GM21576 (cell line): ENCODE results near the gene DDR2.

Source experiments
- ATAC-seq: cut with Tn5 transposase; IDR thresholded peaks from one replicate; pipeline ENCODE4 v1.9.1; 2021; ENCODE audit warnings: mild to moderate bottlenecking, moderate library complexity; ENCODE audit not compliant: unreplicated experiment

The DDR2 gene

GRCh38 chr1:162629077-162629627, 3.1 kb upstream of the DDR2 start:
- no peak for ATAC-seq

DNA sequence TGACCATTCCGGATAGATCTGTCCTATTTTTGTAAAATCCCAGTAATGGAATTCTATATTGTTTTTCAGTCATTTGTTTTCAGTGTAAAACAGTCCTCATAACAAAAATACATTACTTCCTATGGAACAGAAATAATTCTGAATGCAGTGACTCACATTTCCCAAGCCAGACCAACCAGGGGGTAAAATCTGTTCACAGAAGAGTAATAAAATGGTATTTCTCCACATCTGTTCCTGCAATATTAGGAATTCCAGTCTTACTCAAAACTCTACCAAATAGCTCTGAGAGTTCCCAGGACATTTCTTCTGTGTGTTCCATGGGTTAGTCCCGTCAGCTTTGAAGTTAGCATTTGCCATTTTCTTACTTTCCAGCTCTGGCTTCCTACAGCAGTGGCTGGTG, 2.6 kb upstream of the DDR2 start:
- ATAC-seq = no peak

- ATAC-seq = no peak
Observed at GRCh38 chr1:162631546-162632191, 595 bp upstream of the DDR2 start.

DNA sequence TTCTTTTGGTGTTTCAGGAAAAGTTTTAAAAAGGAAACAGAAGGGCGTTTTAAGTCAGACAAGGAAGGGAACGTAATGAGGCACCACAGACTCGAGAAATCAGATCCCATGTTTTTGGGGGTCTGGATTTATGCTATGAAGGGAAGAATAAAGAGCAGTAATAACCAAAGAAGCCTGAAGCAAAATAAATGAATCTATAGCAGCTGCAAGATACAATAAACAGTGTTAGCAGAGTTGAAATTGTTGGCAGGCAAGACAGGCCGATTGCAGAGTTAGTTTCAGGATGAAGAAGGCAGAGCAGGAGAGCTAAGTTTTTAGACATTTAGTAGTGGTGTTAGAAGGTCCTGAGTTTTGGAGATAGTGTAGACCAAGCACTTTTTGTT, 425 bp downstream of the DDR2 start:
- no peak for ATAC-seq

DNA sequence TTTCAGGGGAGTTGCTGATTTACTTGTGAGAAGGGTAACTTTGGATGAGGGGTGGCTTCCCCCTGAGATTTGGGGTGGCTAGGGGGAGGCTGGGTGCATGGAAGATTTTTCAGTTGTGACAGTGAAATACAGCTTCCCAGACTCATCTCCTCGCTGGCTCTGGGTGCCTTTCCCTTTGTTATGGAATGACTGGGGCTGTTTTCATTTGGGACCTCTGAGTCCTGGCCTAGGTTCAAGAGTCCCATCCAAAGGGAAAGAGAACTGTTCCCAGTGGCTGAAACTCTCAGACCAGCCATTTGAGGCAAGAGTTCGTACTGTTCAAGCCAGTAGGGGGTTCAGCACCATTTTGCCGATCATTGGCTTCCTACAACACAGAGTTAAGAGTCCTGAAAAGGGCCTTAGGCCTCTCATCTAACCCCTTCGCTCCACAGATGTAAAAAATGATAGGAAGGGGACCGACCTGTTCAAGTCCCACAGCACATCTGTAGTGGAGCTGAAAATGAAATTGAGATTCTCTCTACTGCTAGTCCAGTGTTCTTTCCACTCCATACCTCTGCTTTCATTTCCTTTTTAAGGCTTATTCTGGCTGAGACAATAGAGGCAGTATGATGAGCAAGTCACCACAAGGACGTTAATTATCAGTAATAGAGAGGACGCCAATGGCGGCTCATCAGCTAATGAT, 958 bp downstream of the DDR2 start:
- ATAC-seq = peak; percentile 72

- ATAC-seq = no peak
Observed at GRCh38 chr1:162635418-162635817, 3.2 kb downstream of the DDR2 start.

DNA sequence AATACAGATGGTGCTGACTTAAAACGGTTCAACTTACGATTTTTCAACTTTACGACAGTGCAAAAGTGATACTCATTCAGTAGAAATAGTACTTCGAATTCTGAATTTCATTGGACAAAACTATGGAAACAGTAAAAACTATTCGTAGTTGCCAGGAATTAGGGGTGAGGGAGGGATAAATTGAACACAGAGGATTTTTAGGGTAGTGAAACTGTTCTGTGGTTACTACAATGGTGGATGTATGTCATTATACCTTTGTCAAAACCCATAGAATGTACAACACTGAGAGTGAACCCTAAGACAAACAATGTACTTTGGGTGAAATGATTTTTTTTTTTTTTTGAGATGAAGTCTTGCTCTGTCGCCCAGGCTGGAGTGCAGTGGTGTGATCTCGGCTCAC, 7.5 kb downstream of the DDR2 start:
- no peak for ATAC-seq

GRCh38 chr1:162641114-162641513, 8.8 kb downstream of the DDR2 start:
- ATAC-seq = no peak

DNA sequence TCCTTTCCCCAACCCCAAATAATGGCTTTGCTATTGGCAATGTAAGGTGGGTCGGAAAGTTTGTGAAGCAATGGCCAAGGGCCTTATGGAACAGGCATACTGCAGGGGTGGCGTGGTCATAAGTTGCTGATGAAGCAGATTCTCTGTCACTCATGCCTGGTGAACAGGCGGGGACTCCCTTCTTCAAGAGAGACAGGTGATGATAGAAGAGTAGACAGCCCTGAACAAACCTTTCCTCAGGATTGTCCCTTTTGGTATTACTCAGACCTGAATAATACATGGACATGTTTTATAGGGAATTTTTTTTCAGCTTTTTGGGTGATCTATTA, 12.7 kb downstream of the DDR2 start:
- no peak for ATAC-seq

DNA sequence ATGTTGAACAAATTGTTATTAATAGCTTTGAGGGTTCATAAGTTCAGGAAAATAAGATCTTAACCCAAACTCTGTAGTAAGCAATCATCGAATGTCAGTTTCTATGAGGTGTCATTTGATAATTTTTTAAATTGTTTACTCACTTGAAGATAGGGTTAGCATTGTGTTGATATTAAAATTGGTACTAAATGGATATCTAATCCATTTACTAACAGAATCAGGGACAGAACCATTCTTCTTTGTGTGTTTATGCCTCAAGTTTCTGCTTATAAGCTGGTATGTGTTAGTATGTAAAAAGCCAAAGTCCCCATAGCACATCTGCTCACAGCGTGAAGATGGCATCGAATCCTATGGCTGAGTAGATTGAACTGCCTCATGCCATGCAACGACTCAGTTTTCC, 13.4 kb downstream of the DDR2 start:
- ATAC-seq = no peak

DNA sequence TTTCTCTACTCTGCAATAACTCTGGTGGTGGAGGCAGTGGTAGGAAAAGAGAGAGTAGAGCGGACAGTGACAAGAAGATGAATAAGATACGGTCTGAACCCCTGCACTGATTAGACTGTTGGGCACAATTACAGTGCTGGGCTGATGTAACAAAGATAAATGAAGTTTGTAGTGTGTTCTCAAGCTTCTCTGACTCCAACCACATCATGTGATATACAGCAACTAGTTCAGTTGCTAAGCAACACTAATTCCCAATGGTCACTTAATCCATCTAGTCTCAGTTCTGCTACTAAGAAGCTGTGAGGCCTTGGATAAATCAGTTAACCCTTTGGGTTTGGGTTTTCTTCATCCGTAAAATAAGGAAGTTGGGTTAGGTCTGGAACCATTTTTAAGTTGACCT, 17.3 kb downstream of the DDR2 start:
- no peak for ATAC-seq

GRCh38 chr1:162654915-162655620, 22.8 kb downstream of the DDR2 start:
- no peak for ATAC-seq

DNA sequence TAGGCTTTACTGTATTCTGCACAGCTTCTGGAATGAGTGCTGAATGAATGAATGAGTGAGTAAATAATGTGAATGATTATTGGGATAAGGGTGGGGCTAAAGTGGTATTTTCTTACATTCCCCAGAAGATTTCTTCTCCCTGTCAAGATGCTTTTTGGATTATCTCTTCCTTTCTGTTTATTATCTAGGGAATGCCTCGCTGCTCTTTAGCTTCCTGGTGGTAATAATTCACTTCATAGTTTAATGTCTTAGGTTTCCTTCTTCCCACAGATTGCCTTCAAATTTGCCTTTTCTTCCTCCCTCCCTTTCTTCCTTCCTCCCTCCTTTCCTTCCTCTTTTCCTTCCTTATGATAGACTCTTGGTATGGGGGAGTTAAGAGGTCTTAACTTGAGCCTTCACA, 24.0 kb downstream of the DDR2 start:
- no peak for ATAC-seq

GRCh38 chr1:162660574-162660973, 28.3 kb downstream of the DDR2 start:
- no peak for ATAC-seq

- no peak for ATAC-seq
Observed at GRCh38 chr1:162661336-162661735, 29.1 kb downstream of the DDR2 start.

GRCh38 chr1:162662013-162662412, 29.7 kb downstream of the DDR2 start:
- ATAC-seq = no peak

GRCh38 chr1:162663086-162663485, 30.8 kb downstream of the DDR2 start:
- ATAC-seq = no peak

GRCh38 chr1:162663589-162664106, 31.4 kb downstream of the DDR2 start:
- ATAC-seq = no peak

DNA sequence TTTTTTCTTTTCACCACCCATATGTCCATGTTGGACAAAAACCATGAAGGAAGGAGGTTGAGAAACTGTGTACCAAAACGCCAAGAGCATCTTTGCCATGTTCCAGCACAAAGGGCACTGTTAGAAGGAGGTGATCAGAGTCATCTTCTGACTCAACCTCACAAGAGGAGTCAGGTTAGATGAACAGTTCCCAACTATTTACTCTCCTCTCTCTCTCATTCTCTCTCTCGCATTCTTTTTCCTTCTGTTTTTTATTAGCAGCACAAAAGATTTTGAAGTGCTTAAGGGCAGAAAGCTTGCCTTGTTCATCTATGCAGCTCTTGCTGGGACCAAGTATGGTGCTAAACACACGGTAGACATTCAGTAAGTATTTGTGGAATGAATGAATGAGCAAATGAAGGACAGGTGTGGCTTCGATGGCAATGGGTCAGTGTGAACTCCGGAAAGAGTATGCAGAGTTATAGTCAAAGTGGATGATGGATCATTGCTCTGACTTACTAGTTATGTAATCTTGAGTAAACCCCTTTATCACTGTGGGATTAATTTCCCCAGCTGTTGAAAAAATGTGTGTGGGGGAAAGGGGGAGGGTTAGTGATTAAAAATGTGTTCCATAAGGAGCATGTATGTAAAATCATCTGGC, 33.9 kb downstream of the DDR2 start:
- ATAC-seq = no peak

DNA sequence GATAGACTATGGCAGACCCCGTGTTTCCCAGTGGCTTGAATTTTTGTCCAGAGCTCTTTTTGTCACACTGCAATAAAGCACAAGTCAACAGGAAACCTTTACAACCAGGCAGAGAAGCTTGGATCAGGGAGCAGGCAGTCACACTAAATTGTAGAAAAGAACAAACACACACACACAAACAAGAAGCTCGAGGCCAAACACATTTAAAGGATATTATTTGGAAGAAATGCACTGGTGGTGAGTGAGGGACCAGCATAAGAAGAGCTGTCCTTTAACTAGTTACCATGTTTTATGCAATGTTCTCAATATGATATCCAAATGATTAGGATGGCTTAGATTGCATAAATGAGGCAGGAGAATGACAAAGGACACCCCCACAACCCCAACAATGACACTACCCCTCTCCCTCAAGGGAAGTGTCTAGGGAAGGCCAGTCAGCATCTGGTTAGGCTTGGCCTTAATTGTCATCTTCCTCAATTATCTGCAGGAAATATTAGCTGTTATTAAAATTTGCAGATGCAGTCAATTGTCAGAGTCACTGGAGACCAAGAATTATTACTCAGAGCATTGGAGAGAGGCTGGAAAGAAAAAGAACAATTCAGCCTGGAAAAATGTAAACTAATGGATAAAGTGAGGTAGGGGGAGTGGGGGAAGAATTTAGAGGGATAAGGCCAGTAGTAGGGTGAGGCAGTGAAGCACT, 35.3 kb downstream of the DDR2 start:
- no peak for ATAC-seq
